ENCODE data around the gene NBEA.
A peak's percentile ranks its signal among the peaks of the same experiment; 100 is the strongest.
"Not testable (repeated sequence)": the region's sequence is repeated elsewhere in the genome, so short reads cannot be mapped to it uniquely, and the experiment has no call there.

Gene NBEA

DNA sequence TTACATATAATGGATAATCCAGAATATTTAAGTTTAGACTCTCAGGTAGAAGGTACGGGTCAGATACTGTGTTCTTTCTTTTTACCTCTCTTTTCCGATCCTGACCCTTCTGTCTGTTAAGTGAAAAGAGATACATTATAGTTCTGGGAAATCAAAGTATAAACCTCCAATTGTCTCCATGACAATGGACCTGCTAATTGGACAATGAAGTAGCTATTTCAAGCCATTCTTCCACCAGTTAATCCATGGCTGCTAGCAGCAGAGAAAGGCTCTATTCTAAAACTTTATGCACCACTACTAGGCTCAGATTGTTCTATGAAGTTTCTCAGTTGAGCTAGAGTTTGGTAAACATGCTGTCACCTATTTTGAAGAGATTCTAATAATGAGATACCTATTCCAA lies 8.3 kb upstream of the NBEA start:
- DNase-seq (ENCODE audit: low read depth in 1 of 2, low spot score in 1 of 2), result no peak
- no peak for TF ChIP-seq JUND (IDR thresholded peaks at IDR 0.05; ENCODE audit: low read depth)
- in situ Hi-C loops (cut with HindIII; ENCODE audit: low pct_unique_long_range_greater_than_20kb, low sequenced_read_pairs), result no loop called here

DNA sequence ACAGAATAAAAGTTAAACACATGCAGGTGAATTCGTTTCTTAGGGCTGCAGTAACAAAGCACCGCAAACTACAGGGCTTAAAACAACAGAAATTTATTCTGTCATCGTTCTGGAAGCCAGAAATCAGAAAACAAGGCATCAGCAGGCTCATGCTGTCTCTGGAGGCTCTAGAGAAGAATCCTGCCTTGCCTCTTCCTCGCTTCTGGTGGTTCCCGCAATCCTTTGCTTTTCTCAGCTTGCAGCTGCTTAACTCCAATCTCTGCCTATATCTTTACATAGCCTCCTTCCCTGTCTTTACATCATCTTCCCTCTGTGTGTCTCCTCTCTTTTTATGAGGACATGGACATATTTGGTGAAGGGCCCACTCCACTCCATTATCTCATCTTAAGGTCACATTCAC lies 6.2 kb upstream of the NBEA start:
- no peak for TF ChIP-seq JUND (IDR thresholded peaks at IDR 0.05; ENCODE audit: low read depth)
- in situ Hi-C loops (cut with HindIII; ENCODE audit: low pct_unique_long_range_greater_than_20kb, low sequenced_read_pairs), result no loop called here
- no peak for DNase-seq (ENCODE audit: low read depth in 1 of 2, low spot score in 1 of 2)

GRCh38 chr13:34939771-34940170 lies 2.3 kb upstream of the NBEA start:
- in situ Hi-C loops (cut with HindIII; ENCODE audit: low pct_unique_long_range_greater_than_20kb, low sequenced_read_pairs), result no loop called here
- TF ChIP-seq JUND (IDR thresholded peaks at IDR 0.05; ENCODE audit: low read depth), result no peak

GRCh38 chr13:34941436-34941834 lies 635 bp upstream of the NBEA start:
- in situ Hi-C loops (cut with HindIII; ENCODE audit: low pct_unique_long_range_greater_than_20kb, low sequenced_read_pairs), result no loop called here
- no peak for TF ChIP-seq JUND (IDR thresholded peaks at IDR 0.05; ENCODE audit: low read depth)
- DNase-seq (ENCODE audit: low read depth in 1 of 2, low spot score in 1 of 2), result no peak

More at GRCh38 chr13:34939771-34940170, 2.3 kb upstream of the NBEA start:
- DNase-seq (ENCODE audit: low read depth in 1 of 2, low spot score in 1 of 2), result no peak

DNA sequence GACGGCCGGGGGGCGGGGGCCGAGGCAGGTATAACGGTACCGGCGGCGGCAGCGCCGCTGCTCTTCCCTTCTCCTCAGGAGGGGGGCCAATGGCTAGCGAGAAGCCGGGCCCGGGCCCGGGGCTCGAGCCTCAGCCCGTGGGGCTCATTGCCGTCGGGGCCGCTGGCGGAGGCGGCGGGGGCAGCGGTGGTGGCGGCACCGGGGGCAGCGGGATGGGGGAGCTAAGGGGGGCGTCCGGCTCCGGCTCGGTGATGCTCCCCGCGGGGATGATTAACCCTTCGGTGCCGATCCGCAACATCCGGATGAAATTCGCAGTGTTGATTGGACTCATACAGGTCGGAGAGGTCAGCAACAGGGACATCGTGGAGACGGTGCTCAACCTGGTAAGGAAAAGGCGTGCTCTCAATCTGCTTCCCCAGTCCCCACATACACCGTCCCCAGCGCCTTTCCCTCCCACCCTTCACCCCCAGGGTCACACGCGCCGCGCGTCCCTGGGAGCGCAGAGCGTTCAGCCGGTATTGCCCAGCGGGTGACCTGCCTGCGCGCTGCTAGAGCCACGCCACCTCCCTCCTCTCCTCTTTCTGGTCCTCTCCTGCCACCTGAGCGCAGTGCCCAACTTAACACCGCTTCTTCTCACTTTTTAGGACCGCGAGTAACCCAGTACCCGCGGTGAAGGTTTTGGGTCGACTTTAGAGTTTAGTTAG lies 814 bp downstream of the NBEA start:
- no peak for TF ChIP-seq JUND (IDR thresholded peaks at IDR 0.05; ENCODE audit: low read depth)
- in situ Hi-C loops (cut with HindIII; ENCODE audit: low pct_unique_long_range_greater_than_20kb, low sequenced_read_pairs), result no loop called here
- peak; percentile 20 to 59 for DNase-seq (ENCODE audit: low read depth in 1 of 2, low spot score in 1 of 2)

GRCh38 chr13:34943436-34944273 lies 1.6 kb downstream of the NBEA start:
- no peak for TF ChIP-seq JUND (IDR thresholded peaks at IDR 0.05; ENCODE audit: low read depth)
- DNase-seq (ENCODE audit: low read depth in 1 of 2, low spot score in 1 of 2), result no peak
- in situ Hi-C loops (cut with HindIII; ENCODE audit: low pct_unique_long_range_greater_than_20kb, low sequenced_read_pairs), result no loop called here

- no peak for DNase-seq (ENCODE audit: low read depth in 1 of 2, low spot score in 1 of 2)
- no peak for TF ChIP-seq JUND (IDR thresholded peaks at IDR 0.05; ENCODE audit: low read depth)
- in situ Hi-C loops (cut with HindIII; ENCODE audit: low pct_unique_long_range_greater_than_20kb, low sequenced_read_pairs), result no loop called here
Observed at GRCh38 chr13:34944274-34944634, 2.2 kb downstream of the NBEA start.

GRCh38 chr13:34944751-34945150 lies 2.7 kb downstream of the NBEA start:
- DNase-seq (ENCODE audit: low read depth in 1 of 2, low spot score in 1 of 2), result no peak
- no peak for TF ChIP-seq JUND (IDR thresholded peaks at IDR 0.05; ENCODE audit: low read depth)
- in situ Hi-C loops (cut with HindIII; ENCODE audit: low pct_unique_long_range_greater_than_20kb, low sequenced_read_pairs), result no loop called here

- in situ Hi-C loops (cut with HindIII; ENCODE audit: low pct_unique_long_range_greater_than_20kb, low sequenced_read_pairs), result no loop called here
- TF ChIP-seq JUND (IDR thresholded peaks at IDR 0.05; ENCODE audit: low read depth), result no peak
- DNase-seq (ENCODE audit: low read depth in 1 of 2, low spot score in 1 of 2), result no peak
Observed at GRCh38 chr13:34951528-34951927, 9.5 kb downstream of the NBEA start.

- DNase-seq (ENCODE audit: low read depth in 1 of 2, low spot score in 1 of 2), result no peak
- no peak for TF ChIP-seq JUND (IDR thresholded peaks at IDR 0.05; ENCODE audit: low read depth)
- in situ Hi-C loops (cut with HindIII; ENCODE audit: low pct_unique_long_range_greater_than_20kb, low sequenced_read_pairs), result no loop called here
Observed at GRCh38 chr13:34959489-34959888, 17.4 kb downstream of the NBEA start.

DNA sequence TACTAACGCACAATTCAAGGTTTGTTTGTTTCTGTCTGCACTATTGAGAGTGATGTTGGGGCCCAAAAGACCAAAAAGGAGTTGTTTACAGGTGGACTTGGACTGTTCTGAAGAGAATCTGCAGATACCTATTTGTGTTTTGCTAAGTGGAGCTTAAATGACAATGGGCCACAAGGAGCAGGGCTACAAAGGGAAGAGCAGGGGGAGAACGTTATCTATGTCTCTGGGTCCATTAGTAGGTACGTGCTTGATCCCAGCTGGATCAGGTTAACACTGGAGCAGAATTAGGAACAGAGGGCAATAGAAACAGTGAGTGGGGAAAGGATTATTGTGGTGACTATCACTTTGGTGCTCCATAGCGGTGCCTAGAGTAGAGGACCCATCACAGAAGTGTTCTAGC lies 22.5 kb downstream of the NBEA start:
- no peak for DNase-seq (ENCODE audit: low read depth in 1 of 2, low spot score in 1 of 2)
- TF ChIP-seq JUND (IDR thresholded peaks at IDR 0.05; ENCODE audit: low read depth), result no peak
- in situ Hi-C loops (cut with HindIII; ENCODE audit: low pct_unique_long_range_greater_than_20kb, low sequenced_read_pairs), result no loop called here

- in situ Hi-C loops (cut with HindIII; ENCODE audit: low pct_unique_long_range_greater_than_20kb, low sequenced_read_pairs), result no loop called here
- no peak for DNase-seq (ENCODE audit: low read depth in 1 of 2, low spot score in 1 of 2)
Observed at GRCh38 chr13:34967851-34968562, 25.9 kb downstream of the NBEA start.

GRCh38 chr13:34969539-34969938 lies 27.5 kb downstream of the NBEA start:
- DNase-seq (ENCODE audit: low read depth in 1 of 2, low spot score in 1 of 2); in situ Hi-C loops (cut with HindIII; ENCODE audit: low pct_unique_long_range_greater_than_20kb, low sequenced_read_pairs): not testable (repeated sequence)

More at GRCh38 chr13:34967851-34968562, 25.9 kb downstream of the NBEA start:
- no peak for TF ChIP-seq JUND (IDR thresholded peaks at IDR 0.05; ENCODE audit: low read depth)
